ENCODE results near the gene ATOSA.

The ATOSA gene

GRCh38 chr15:52681441-52681840 is 2.3 kb upstream of the ATOSA start:
- DNase-seq = no peak

GRCh38 chr15:52680761-52681160 is 1.6 kb upstream of the ATOSA start:
- DNase-seq = no peak

- DNase-seq = no peak
Observed at GRCh38 chr15:52680041-52680391, 828 bp upstream of the ATOSA start.

- peak; percentile 71 for DNase-seq
Observed at GRCh38 chr15:52678468-52679231, 538 bp downstream of the ATOSA start.

GRCh38 chr15:52677593-52678467 is 1.4 kb downstream of the ATOSA start:
- peak; percentile 70 for DNase-seq

GRCh38 chr15:52674831-52675230 is 4.4 kb downstream of the ATOSA start:
- no peak for DNase-seq

- DNase-seq = no peak
Observed at GRCh38 chr15:52673734-52674133, 5.5 kb downstream of the ATOSA start.

- no peak for DNase-seq
Observed at GRCh38 chr15:52673312-52673711, 5.9 kb downstream of the ATOSA start.

- no peak for DNase-seq
Observed at GRCh38 chr15:52672661-52673060, 6.5 kb downstream of the ATOSA start.

GRCh38 chr15:52670087-52670486 is 9.1 kb downstream of the ATOSA start:
- DNase-seq = no peak

GRCh38 chr15:52668133-52668532 is 11.1 kb downstream of the ATOSA start:
- DNase-seq = no peak

GRCh38 chr15:52667597-52667996 is 11.6 kb downstream of the ATOSA start:
- DNase-seq = no peak

GRCh38 chr15:52663536-52664294 is 15.5 kb downstream of the ATOSA start:
- no peak for DNase-seq

GRCh38 chr15:52661909-52662308 is 17.3 kb downstream of the ATOSA start:
- DNase-seq = no peak

- no peak for DNase-seq
Observed at GRCh38 chr15:52660192-52660591, 19.0 kb downstream of the ATOSA start.

- peak; percentile 44 for DNase-seq
Observed at GRCh38 chr15:52658955-52659354, 20.2 kb downstream of the ATOSA start.

GRCh38 chr15:52657338-52657737 is 21.9 kb downstream of the ATOSA start:
- DNase-seq = no peak

GRCh38 chr15:52656412-52656811 is 22.8 kb downstream of the ATOSA start:
- DNase-seq = no peak

GRCh38 chr15:52653431-52653964 is 25.7 kb downstream of the ATOSA start:
- no peak for DNase-seq

- no peak for DNase-seq
Observed at GRCh38 chr15:52652984-52653383, 26.2 kb downstream of the ATOSA start.

GRCh38 chr15:52652286-52652685 is 26.9 kb downstream of the ATOSA start:
- DNase-seq = no peak

GRCh38 chr15:52651868-52652267 is 27.3 kb downstream of the ATOSA start:
- DNase-seq = peak; percentile 51

- DNase-seq = no peak
Observed at GRCh38 chr15:52651114-52651513, 28.1 kb downstream of the ATOSA start.

Data from CD4-positive, alpha-beta T cell treated with Interleukin-6 for 4 hours (primary cell).